HG02884 (cell line): ENCODE measurements around the gene CELSR1.

Source experiments
- ATAC-seq: cut with Tn5 transposase; IDR thresholded peaks from one replicate; pipeline ENCODE4 v1.9.1; 2021; ENCODE audit warnings: mild to moderate bottlenecking, moderate library complexity; ENCODE audit not compliant: unreplicated experiment

Gene CELSR1, protein sequence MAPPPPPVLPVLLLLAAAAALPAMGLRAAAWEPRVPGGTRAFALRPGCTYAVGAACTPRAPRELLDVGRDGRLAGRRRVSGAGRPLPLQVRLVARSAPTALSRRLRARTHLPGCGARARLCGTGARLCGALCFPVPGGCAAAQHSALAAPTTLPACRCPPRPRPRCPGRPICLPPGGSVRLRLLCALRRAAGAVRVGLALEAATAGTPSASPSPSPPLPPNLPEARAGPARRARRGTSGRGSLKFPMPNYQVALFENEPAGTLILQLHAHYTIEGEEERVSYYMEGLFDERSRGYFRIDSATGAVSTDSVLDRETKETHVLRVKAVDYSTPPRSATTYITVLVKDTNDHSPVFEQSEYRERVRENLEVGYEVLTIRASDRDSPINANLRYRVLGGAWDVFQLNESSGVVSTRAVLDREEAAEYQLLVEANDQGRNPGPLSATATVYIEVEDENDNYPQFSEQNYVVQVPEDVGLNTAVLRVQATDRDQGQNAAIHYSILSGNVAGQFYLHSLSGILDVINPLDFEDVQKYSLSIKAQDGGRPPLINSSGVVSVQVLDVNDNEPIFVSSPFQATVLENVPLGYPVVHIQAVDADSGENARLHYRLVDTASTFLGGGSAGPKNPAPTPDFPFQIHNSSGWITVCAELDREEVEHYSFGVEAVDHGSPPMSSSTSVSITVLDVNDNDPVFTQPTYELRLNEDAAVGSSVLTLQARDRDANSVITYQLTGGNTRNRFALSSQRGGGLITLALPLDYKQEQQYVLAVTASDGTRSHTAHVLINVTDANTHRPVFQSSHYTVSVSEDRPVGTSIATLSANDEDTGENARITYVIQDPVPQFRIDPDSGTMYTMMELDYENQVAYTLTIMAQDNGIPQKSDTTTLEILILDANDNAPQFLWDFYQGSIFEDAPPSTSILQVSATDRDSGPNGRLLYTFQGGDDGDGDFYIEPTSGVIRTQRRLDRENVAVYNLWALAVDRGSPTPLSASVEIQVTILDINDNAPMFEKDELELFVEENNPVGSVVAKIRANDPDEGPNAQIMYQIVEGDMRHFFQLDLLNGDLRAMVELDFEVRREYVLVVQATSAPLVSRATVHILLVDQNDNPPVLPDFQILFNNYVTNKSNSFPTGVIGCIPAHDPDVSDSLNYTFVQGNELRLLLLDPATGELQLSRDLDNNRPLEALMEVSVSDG (N-terminal part only)

DNA sequence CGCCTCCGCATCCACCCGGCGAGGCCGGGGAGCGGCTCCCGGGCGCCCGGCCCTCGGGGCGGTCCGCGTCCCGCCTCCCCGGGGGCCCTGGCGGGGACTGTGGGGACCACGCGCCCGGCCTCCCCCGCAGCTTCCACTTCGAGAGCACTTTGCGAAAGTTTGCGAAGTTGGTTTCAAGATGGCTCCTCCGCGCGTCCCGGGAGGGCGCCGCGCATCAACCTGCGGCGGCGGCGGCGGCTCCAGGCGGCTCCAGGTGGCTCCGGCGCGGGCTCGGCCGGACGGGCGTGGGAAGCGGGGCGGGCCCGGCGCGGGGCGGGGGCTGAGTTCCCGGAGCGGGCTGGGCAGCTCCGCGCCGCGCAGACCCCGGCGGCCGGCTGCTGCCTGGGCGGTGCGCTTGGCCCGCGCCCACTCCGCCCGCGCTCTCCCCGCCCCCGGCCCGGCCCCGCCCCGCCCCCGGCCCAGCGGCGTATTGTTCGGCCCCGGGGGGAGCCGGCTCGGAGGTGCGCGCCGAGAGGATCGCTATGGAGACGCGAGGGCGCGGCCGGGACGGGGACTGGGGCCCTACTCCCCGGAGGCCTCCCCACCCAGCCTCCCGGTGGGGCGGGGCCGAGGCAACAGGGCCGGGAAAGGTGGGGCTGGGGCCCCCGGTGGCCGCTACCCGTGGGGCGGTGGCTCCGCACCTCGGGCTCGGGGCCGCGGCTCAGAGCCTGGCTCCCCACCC is at the start of gene CELSR1:
TSS of gene CELSR1 (minus strand) at position 396 of the 721 bp plus-strand sequence. CDS start 450 bp downstream, outside the sequence.
- ATAC-seq: no peak

DNA sequence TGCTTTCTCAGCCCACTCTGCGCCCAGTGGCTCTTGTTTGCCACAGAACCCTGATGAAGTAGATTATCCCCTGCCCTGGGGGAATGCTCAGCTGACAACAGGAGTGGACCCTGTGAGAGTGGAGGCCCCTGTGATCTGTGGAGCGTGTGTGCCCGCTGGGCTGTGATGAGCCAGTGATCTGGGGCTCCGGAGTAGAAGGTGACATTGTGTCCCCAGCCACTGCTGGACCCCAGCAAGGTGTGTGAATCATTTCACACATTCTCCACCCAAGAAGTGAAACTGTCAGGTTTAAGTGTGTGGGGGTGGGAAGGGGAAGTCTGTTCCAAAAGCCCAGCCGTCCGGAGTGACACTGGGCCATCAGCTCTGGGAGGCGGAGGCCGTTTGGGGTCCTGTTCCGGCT is 49.6 kb upstream of the CELSR1 start:
- ATAC-seq: no peak

DNA sequence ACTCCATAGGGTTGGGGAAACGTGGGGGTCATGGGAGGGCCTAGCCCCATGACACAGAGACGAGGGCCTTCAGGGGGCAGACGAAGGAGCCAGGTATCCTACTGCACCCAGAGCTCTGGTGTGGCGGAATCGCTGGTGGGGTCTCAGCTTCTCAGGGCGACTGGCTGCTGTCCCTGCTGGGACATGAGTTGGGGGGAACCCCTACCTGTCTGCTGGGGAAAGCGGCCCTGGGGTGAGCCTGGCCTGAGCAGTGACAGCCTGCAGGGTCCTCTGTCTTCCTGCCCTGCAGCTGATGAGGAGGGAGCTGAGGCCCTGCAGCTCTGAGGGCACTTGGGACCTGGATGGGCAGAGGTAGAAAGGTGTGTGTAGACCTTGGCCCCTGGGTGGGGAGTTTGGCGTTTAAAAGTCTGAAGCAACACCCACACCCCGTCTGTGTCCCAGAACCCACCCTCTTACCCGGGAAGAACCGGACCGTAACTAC is 49.2 kb upstream of the CELSR1 start:
- ATAC-seq: no peak

GRCh38 chr22:46586123-46586519 is 48.7 kb upstream of the CELSR1 start:
- no peak for ATAC-seq

DNA sequence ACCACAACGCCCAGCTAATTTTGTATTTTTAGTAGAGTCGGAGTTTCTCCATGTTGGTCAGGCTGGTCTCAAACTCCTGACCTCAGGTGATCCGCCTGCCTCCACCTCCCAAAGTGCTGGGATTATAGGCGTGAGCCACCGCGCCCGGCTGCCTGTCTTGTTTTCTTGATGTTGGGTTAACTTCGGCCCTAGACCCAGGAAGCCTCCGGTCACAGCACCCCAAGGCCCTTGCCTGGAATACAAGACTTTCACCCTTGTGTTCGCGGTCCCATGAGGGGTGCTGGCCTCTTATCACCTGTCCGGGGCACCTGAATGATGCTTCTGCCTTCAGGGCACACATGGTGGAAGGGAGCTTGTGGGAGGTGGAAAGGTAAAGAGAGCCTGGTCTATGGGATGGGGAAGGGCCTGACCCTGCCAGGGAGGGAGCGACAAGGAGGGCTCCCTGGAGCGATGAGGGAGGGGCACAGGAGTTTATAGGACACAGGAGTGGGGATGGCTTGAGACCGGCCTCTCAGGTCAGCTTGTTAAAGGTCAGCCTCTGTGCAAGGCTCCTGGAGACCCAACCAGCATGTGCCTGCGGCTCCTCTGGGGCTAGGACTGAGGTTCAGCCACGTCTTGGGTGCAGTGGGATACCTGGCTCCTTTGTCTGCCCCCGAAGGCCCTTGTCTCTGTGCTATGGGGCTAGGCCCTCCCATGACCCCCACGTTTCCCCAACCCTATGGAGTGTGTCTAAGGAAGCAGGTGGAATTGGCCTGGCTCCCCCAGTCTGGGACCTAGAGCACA is 48.1 kb upstream of the CELSR1 start:
- no peak for ATAC-seq

- no peak for ATAC-seq
These were observed 46.9 kb upstream of the CELSR1 start for GRCh38 chr22:46584081-46584921.

DNA sequence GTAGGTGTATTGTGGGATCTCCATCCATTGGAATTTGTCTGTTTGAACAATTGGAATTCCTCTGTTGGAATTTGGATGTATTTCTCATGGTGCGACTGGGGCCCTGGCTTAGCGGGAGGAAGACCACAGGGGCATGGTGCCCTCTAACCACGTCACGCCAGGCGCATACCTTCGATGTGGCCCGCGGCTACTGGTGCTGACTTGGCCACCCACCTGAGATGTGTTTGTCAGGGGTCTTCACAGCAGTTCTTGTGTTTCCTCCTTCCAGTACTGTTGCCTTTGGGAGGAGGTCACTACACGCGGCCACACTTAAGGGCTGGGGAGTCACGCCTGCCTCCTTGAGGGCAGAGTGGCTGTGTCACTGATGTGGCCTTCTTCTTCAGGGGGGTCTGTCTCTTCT is 46.2 kb upstream of the CELSR1 start:
- ATAC-seq: no peak

- no peak for ATAC-seq
These were observed 45.0 kb upstream of the CELSR1 start for GRCh38 chr22:46582281-46582933.

- ATAC-seq: no peak
These were observed 44.3 kb upstream of the CELSR1 start for GRCh38 chr22:46581538-46582244.

GRCh38 chr22:46580940-46581537 is 43.6 kb upstream of the CELSR1 start:
- no peak for ATAC-seq

DNA sequence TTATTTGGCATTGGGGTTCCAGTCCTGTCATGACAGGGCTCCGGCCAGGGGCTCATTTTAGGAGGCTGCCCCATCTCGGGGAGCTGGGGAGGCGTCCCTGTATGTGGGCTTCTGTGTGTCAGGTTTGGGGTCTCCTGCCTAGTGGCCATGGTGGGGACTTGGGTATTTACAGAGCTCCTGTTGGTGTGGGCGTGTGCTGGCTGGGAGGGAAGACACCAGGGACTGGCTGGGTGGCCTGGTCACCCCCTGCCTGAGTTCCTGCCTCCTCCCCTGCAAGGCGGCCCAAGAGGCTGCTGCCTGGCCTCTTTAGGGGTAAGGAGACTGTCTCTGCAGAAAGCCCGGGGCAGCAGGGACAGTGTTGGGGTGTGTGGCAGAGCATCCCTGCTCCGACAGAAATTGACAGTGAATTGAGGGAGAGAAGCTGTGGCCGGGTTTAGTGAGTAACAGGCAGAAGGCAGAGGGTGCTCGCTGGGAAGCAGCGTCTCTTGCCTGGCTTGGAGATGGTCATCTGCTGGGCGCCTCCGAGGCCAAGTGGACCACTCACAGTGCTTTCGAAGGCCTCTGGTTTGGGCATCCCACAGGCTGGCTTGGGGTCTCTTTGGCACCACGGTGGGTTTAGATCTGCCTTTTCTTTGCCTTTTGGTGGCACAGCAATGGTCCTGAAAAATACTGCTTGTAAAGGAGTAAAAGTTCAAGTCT is 42.5 kb upstream of the CELSR1 start:
- ATAC-seq: no peak

DNA sequence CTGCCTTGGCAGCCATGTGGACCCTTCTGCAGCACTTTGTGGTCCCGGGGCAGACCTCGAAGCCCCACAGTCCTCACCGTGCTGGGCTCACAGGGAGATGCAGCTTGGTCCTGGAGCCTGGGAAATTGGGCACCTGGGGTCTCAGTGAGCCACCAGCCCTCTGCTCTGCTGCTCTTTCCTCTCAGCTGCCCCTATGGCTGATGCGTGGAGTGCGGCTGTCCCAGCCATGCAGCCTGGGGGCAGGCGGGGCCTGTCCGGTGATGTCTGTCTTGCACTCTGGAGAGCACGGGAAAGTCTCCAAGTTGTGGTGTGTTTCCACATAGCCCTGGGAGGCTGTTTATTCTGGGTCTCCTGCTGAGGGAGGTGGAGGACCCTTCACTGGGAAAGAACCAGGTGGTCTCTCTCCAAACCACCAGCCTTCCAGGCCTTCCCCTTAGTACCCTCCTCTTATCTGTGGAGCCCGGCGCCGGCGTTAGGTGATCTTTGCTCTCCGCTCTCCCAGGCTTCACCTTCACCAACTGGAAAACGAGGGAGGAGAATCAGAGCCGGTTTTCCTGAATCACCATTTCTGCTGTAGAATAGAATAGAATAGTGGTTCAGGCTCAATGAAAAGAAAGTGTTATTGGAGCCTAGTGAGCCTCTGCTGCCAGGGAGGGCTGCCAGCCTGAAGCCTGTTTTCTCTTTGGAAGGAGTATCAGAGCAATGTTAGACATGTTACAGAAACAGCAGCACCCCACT is 41.6 kb upstream of the CELSR1 start:
- no peak for ATAC-seq

- ATAC-seq: no peak
These were observed 40.9 kb upstream of the CELSR1 start for GRCh38 chr22:46578251-46578823.

GRCh38 chr22:46577368-46578249 is 40.2 kb upstream of the CELSR1 start:
- no peak for ATAC-seq
